Loucy (cell line): Measurements from ENCODE around the gene CDH4.

Source experiments
- H2AFZ ChIP-seq: fragments of 200-600 bp; sonication (generic); 2 replicates; pipeline ENCODE4 v1.6.0; 2016; ENCODE audit warnings: antibody characterized with exemption, mild to moderate bottlenecking, low read length, moderate library complexity
- H3F3A ChIP-seq: fragments of 200-600 bp; 2 replicates; pipeline ENCODE4 v1.6.0; 2016; ENCODE audit warnings: antibody characterized with exemption, low read depth, mild to moderate bottlenecking
- H3K27me3 ChIP-seq: fragments of 200-600 bp; sonication (generic); 2 replicates; pipeline ENCODE4 v1.6.1; 2014; ENCODE audit warnings: low read length, mild to moderate bottlenecking; ENCODE audit not compliant: insufficient read depth, poor library complexity, severe bottlenecking
- H3K36me3 ChIP-seq: fragments of 200-600 bp; sonication (generic); 2 replicates; pipeline ENCODE4 v1.6.1; 2016; ENCODE audit warnings: low read length; ENCODE audit not compliant: insufficient read depth
- H3K4me1 ChIP-seq: fragments of 200-600 bp; sonication (generic); 2 replicates; pipeline ENCODE4 v1.5.1; 2014; ENCODE audit warnings: low read length, mild to moderate bottlenecking; ENCODE audit not compliant: insufficient read depth, poor library complexity, severe bottlenecking
- H3K4me2 ChIP-seq: fragments of 200-600 bp; sonication (generic); 2 replicates; pipeline ENCODE4 v1.6.0; 2014; ENCODE audit warnings: antibody characterized with exemption, low read length, low read depth, mild to moderate bottlenecking; ENCODE audit not compliant: poor library complexity, severe bottlenecking
- H3K4me3 ChIP-seq: fragments of 200-600 bp; sonication (generic); 2 replicates; pipeline ENCODE4 v1.5.1; 2014; ENCODE audit warnings: low read length, mild to moderate bottlenecking, mixed read lengths; ENCODE audit not compliant: poor library complexity, severe bottlenecking
- H3K79me2 ChIP-seq: fragments of 200-600 bp; sonication (generic); 2 replicates; pipeline ENCODE4 v1.6.1; 2014; ENCODE audit warnings: low read length; ENCODE audit not compliant: insufficient read depth
- H3K9ac ChIP-seq: fragments of 200-600 bp; sonication (generic); 2 replicates; pipeline ENCODE4 v1.6.0; 2014; ENCODE audit warnings: mild to moderate bottlenecking, low read depth, low read length, moderate library complexity; ENCODE audit not compliant: poor library complexity, severe bottlenecking
- H3K9me2 ChIP-seq: fragments of 200-600 bp; sonication (generic); replicated peaks from 2 replicates; pipeline ENCODE4 v1.6.1; 2016; ENCODE audit warnings: low read depth, low read length, mixed read lengths
- H3K9me3 ChIP-seq: fragments of 200-600 bp; sonication (generic); 2 replicates; pipeline ENCODE4 v1.6.1; 2014; ENCODE audit warnings: mild to moderate bottlenecking, antibody characterized with exemption, low read length, low read depth; ENCODE audit not compliant: insufficient read depth
- H4K20me1 ChIP-seq: fragments of 200-600 bp; sonication (generic); 2 replicates; pipeline ENCODE4 v1.6.0; 2014; ENCODE audit warnings: antibody characterized with exemption, low read length, mild to moderate bottlenecking; ENCODE audit not compliant: insufficient read depth, poor library complexity, severe bottlenecking
- CTCF ChIP-seq: fragments of 200-600 bp; sonication (generic); conservative IDR thresholded peaks from 2 replicates; pipeline ENCODE4 v1.5.1; 2014; ENCODE audit warnings: mild to moderate bottlenecking, antibody characterized with exemption, low read length
- EZH2phosphoT487 ChIP-seq: fragments of 200-600 bp; IDR thresholded peaks from 2 replicates; pipeline ENCODE4 v1.6.1; 2018; ENCODE audit warnings: antibody characterized with exemption, mild to moderate bottlenecking, moderate library complexity, borderline replicate concordance

Gene CDH4

GRCh38 chr20:61762886-61763739, 511.1 kb downstream of the CDH4 start:
- no peaks in the 10 kb centered on the region for H3K9me3 ChIP-seq
- no peaks in the 10 kb centered on the region for H4K20me1 ChIP-seq
- peaks cover 12% of the 10 kb centered on the region; the same call in 1 of the 2 replicates for H3K36me3 ChIP-seq
- no peak overlapping the region for H3K9ac ChIP-seq
- no peak overlapping the region for H3K4me3 ChIP-seq
- H3K27me3 ChIP-seq: no peaks in the 10 kb centered on the region
- H3F3A ChIP-seq: no peaks in the 10 kb centered on the region
- TF ChIP-seq CTCF: no peak
- no peak for TF ChIP-seq EZH2phosphoT487
- H3K9me2 ChIP-seq: no peaks in the 10 kb centered on the region
- H3K4me1 ChIP-seq: no peaks in the 10 kb centered on the region
- H3K79me2 ChIP-seq: no peaks in the 10 kb centered on the region
- H2AFZ ChIP-seq: no peak overlapping the region
- no peak overlapping the region for H3K4me2 ChIP-seq

GRCh38 chr20:61763740-61764400, 511.8 kb downstream of the CDH4 start:
- Histone ChIP-seq H2AFZ (no peak overlapping the region), H4K20me1 (no peaks in the 10 kb centered on the region), H3K9me3 (no peaks in the 10 kb centered on the region), H3F3A (no peaks in the 10 kb centered on the region), H3K36me3 (peaks cover 12% of the 10 kb centered on the region; the same call in 1 of the 2 replicates), H3K4me1 (no peaks in the 10 kb centered on the region), H3K9me2 (no peaks in the 10 kb centered on the region), H3K4me3 (no peak overlapping the region), H3K79me2 (no peaks in the 10 kb centered on the region), H3K9ac (no peak overlapping the region), H3K4me2 (no peak overlapping the region), H3K27me3 (no peaks in the 10 kb centered on the region)
- TF ChIP-seq EZH2phosphoT487: no peak
- TF ChIP-seq CTCF: no peak

GRCh38 chr20:61764471-61765025, 512.5 kb downstream of the CDH4 start:
- H4K20me1 ChIP-seq: no peaks in the 10 kb centered on the region
- no peaks in the 10 kb centered on the region for H3K79me2 ChIP-seq
- no peaks in the 10 kb centered on the region for H3K27me3 ChIP-seq
- no peaks in the 10 kb centered on the region for H3K4me1 ChIP-seq
- no peak overlapping the region for H3K9ac ChIP-seq
- TF ChIP-seq CTCF (no peak), EZH2phosphoT487 (no peak)
- no peak overlapping the region for H2AFZ ChIP-seq
- H3K9me2 ChIP-seq: no peaks in the 10 kb centered on the region
- H3K36me3 ChIP-seq: peaks cover 12% of the 10 kb centered on the region; the same call in 1 of the 2 replicates
- no peak overlapping the region for H3K4me3 ChIP-seq
- no peaks in the 10 kb centered on the region for H3F3A ChIP-seq
- H3K9me3 ChIP-seq: no peaks in the 10 kb centered on the region
- no peak overlapping the region for H3K4me2 ChIP-seq
